Stomach (tissue), 4 donors: Measurements from ENCODE around the gene ZIC1.

Experiments used
- CTCF ChIP-seq, 7 experiments: fragments of 450-650 bp in 4 of 7; fragments of 200-600 bp in 3 of 7; sonication (generic) in 3 of 7; IDR thresholded peaks; one replicate each; pipeline ENCODE4 v1.5.1; 2016 to 2019; ENCODE audit warnings: antibody characterized with exemption in 7 of 7, control low read depth in 2 of 7, mild to moderate bottlenecking in 1 of 7
- EP300 ChIP-seq: sonication (generic); formaldehyde crosslinking; IDR thresholded peaks from one replicate; pipeline ENCODE4 v1.6.1; 2017; ENCODE audit warnings: antibody characterized with exemption
- POLR2A ChIP-seq, 4 donors: fragments of 450-650 bp; IDR thresholded peaks; one replicate each; pipeline ENCODE4 v1.6.1; 2016; ENCODE audit warnings: antibody characterized with exemption in 4 of 4, control low read depth in 2 of 4, mild to moderate bottlenecking in 1 of 4, moderate library complexity in 1 of 4
- POLR2AphosphoS5 ChIP-seq, 3 donors: sonication (generic); formaldehyde crosslinking; IDR thresholded peaks; one replicate each; pipeline ENCODE4 v1.6.1; 2016; ENCODE audit warnings: antibody characterized with exemption in 3 of 3

- TF ChIP-seq CTCF (IDR thresholded peaks at IDR 0.05) (no peak), POLR2AphosphoS5 (IDR thresholded peaks at IDR 0.05) (no peak), EP300 (no peak), POLR2A (IDR thresholded peaks at IDR 0.05) (no peak)
Observed at GRCh38 chr3:147379651-147380050, 29.5 kb upstream of the ZIC1 start.
